HCT116 (cell line): ENCODE data around the gene ZNF423. TPM values are rescaled to one million over a fixed set of nuclear protein-coding genes. Genes with fewer than 3 reads are reported as not detected.

Source experiments
- ATAC-seq: fragments of 200-7000 bp; cut with Tn5 transposase; 2 replicates; pipeline ENCODE4 v1.9.1; 2020; ENCODE audit warnings: mild to moderate bottlenecking, moderate library complexity
- BruUV-seq: library from RNA; stranded (reverse); fragments of 400-500 nt; replicated peaks from 2 replicates; lab custom pipeline; 2021; lab: Mats Ljungman, UMichigan
- CTCF ChIA-PET: fragments of 300-600 bp; sonication (Branson Sonifier 250); formaldehyde crosslinking; loops from one replicate; lab custom pipeline; 2021; ENCODE audit warnings: antibody characterized with exemption; lab: Charles Lee
- POLR2A ChIA-PET: fragments of 300-600, 350-600 bp; sonication (Branson Sonifier 250); formaldehyde crosslinking; loops from one replicate; lab custom pipeline; 2021; ENCODE audit warnings: antibody characterized with exemption; lab: Charles Lee
- RAD21 ChIA-PET, 2 experiments: fragments of 300-600 bp; sonication (Branson Sonifier 250); formaldehyde crosslinking; loops; one replicate each; lab custom pipeline; 2023; ENCODE audit warnings: low total read pairs in 2 of 2; ENCODE audit not compliant: uncharacterized antibody in 2 of 2, unreplicated experiment in 2 of 2, low non-redundant PET in 1 of 2; lab: Charles Lee
- DNase-seq: peaks from one replicate; pipeline ENCODE4 v3.0.0-alpha.2; 2010; ENCODE audit warnings: low read depth, low spot score
- H2AFZ ChIP-seq: fragments of 200-600 bp; shearing (Covaris generic), sonication (generic); 2 replicates; pipeline ENCODE4 v1.6.1; 2017; ENCODE audit warnings: low read depth, mixed run types, mixed read lengths, antibody characterized with exemption, low read length; ENCODE audit not compliant: poor library complexity, severe bottlenecking
- H3K27ac ChIP-seq: 2 replicates; pipeline ENCODE4 v1.5.1; 2012; ENCODE audit warnings: low read depth, low read length
- H3K27me3 ChIP-seq: fragments of 200-600 bp; sonication (generic); 2 replicates; pipeline ENCODE4 v1.6.1; 2016; ENCODE audit warnings: mixed run types, low read length, mixed read lengths; ENCODE audit not compliant: insufficient read depth
- H3K36me3 ChIP-seq, 2 experiments: fragments of 200-500 bp in 1 of 2; fragments of 200-600 bp in 1 of 2; sonication (Bioruptor generic) in 1 of 2; sonication (generic) in 1 of 2; 2 replicates each; pipeline versions ENCODE4 v1.5.1 to v1.6.1; 2014 to 2016; ENCODE audit warnings: low read length in 2 of 2, inconsistent platforms in 1 of 2, mixed read lengths in 1 of 2, mixed run types in 1 of 2; ENCODE audit not compliant: insufficient read depth in 2 of 2, control insufficient read depth in 1 of 2
- H3K4me1 ChIP-seq, 2 experiments: fragments of 200-600 bp in 1 of 2; sonication (generic) in 1 of 2; 2 replicates each; pipeline versions ENCODE4 v1.5.1 to v1.6.1; 2012 to 2017; ENCODE audit warnings: low read length in 2 of 2, inconsistent platforms in 1 of 2, mild to moderate bottlenecking in 1 of 2, mixed read lengths in 1 of 2, mixed run types in 1 of 2, moderate library complexity in 1 of 2; ENCODE audit not compliant: insufficient read depth in 2 of 2, control insufficient read depth in 1 of 2
- H3K4me2 ChIP-seq: fragments of 200-600 bp; sonication (generic); 2 replicates; pipeline ENCODE4 v1.6.1; 2017; ENCODE audit warnings: mixed run types, low read length, mixed read lengths
- H3K4me3 ChIP-seq, 2 experiments: fragments of 200-600 bp in 1 of 2; sonication (generic) in 1 of 2; replicated peaks in 1 of 2; 2 replicates each; pipeline ENCODE4 v1.5.1; 2011 to 2016; ENCODE audit warnings: low read length in 2 of 2, control low read depth in 1 of 2, low read depth in 1 of 2, mild to moderate bottlenecking in 1 of 2, mixed read lengths in 1 of 2, mixed run types in 1 of 2
- H3K79me2 ChIP-seq: fragments of 200-600 bp; sonication (generic); 2 replicates; pipeline ENCODE4 v1.6.1; 2017; ENCODE audit warnings: mild to moderate bottlenecking, mixed run types, low read length, moderate library complexity, mixed read lengths; ENCODE audit not compliant: insufficient read depth
- H3K9ac ChIP-seq: fragments of 200-600 bp; sonication (generic); 2 replicates; pipeline ENCODE4 v1.6.1; 2016; ENCODE audit warnings: low read length, mixed read lengths
- H3K9me2 ChIP-seq: fragments of 200-600 bp; sonication (generic), shearing (Covaris generic); 2 replicates; pipeline ENCODE4 v1.6.1; 2017; ENCODE audit warnings: mixed run types, mild to moderate bottlenecking, moderate library complexity; ENCODE audit not compliant: insufficient read depth
- H3K9me3 ChIP-seq, 2 experiments: fragments of 200-500 bp in 1 of 2; fragments of 200-600 bp in 1 of 2; sonication (Bioruptor generic) in 1 of 2; sonication (generic) in 1 of 2; 2 replicates each; pipeline ENCODE4 v1.6.1; 2014 to 2017; ENCODE audit warnings: low read length in 2 of 2, mixed read lengths in 2 of 2, inconsistent platforms in 1 of 2, low read depth in 1 of 2, mild to moderate bottlenecking in 1 of 2, mixed run types in 1 of 2, moderate library complexity in 1 of 2; ENCODE audit not compliant: control insufficient read depth in 1 of 2, insufficient read depth in 1 of 2
- H4K20me1 ChIP-seq: fragments of 200-600 bp; sonication (generic), shearing (Covaris generic); 2 replicates; pipeline ENCODE4 v1.6.1; 2017; ENCODE audit warnings: mixed run types, mild to moderate bottlenecking, moderate library complexity; ENCODE audit not compliant: insufficient read depth
- ATF3 ChIP-seq: IDR thresholded peaks from 2 replicates; pipeline ENCODE4 v1.6.1; 2012
- CBX3 ChIP-seq: IDR thresholded peaks from 2 replicates; pipeline ENCODE4 v1.6.1; 2012; ENCODE audit warnings: low read depth
- CTCF ChIP-seq, 3 experiments: fragments of 200-600 bp in 1 of 3; sonication (generic) in 1 of 3; IDR thresholded peaks in 2 of 3; conservative IDR thresholded peaks in 1 of 3; 2 replicates each; pipeline ENCODE4 v1.5.1; 2012 to 2017; ENCODE audit warnings: low read depth in 2 of 3, low read length in 2 of 3, antibody characterized with exemption in 1 of 3, borderline replicate concordance in 1 of 3, control low read depth in 1 of 3, mild to moderate bottlenecking in 1 of 3, mixed read lengths in 1 of 3, mixed run types in 1 of 3, moderate library complexity in 1 of 3; ENCODE audit not compliant: insufficient read depth in 1 of 3
- ELF1 ChIP-seq: IDR thresholded peaks from 2 replicates; pipeline ENCODE4 v1.6.1; 2012; ENCODE audit warnings: low read depth, borderline replicate concordance
- EZH2phosphoT487 ChIP-seq: fragments of 200-600 bp; IDR thresholded peaks from 2 replicates; pipeline ENCODE4 v1.6.1; 2018; ENCODE audit warnings: antibody characterized with exemption, borderline replicate concordance
- FOSL1 ChIP-seq: IDR thresholded peaks from 2 replicates; pipeline ENCODE4 v1.6.1; 2012; ENCODE audit warnings: low read depth
- JUND ChIP-seq: IDR thresholded peaks from 2 replicates; pipeline ENCODE4 v1.6.1; 2012
- MAX ChIP-seq: IDR thresholded peaks from 2 replicates; pipeline ENCODE4 v1.6.1; 2012
- POLR2AphosphoS5 ChIP-seq: IDR thresholded peaks from 2 replicates; pipeline ENCODE4 v1.6.1; 2011; ENCODE audit warnings: mild to moderate bottlenecking, low read depth, low read length, moderate library complexity
- RAD21 ChIP-seq: IDR thresholded peaks from 2 replicates; pipeline ENCODE4 v1.6.1; 2012; ENCODE audit warnings: low read depth, mild to moderate bottlenecking
- SIN3A ChIP-seq: IDR thresholded peaks from 2 replicates; pipeline ENCODE4 v1.6.1; 2012; ENCODE audit warnings: low read depth
- SP1 ChIP-seq: IDR thresholded peaks from 2 replicates; pipeline ENCODE4 v1.6.1; 2012; ENCODE audit warnings: low read depth
- TCF7L2 ChIP-seq: IDR thresholded peaks from 2 replicates; pipeline ENCODE4 v1.7.0; 2011; ENCODE audit warnings: borderline replicate concordance, inconsistent platforms; ENCODE audit not compliant: insufficient read depth, insufficient read length; ENCODE audit errors: extremely low read depth
- YY1 ChIP-seq: IDR thresholded peaks from 2 replicates; pipeline ENCODE4 v1.6.1; 2011; ENCODE audit warnings: low read length, low read depth, moderate library complexity, mild to moderate bottlenecking; ENCODE audit not compliant: insufficient replicate concordance; ENCODE audit errors: extremely low read depth
- ZFX ChIP-seq: fragments of 450-650 bp; IDR thresholded peaks from 2 replicates; pipeline ENCODE4 v1.6.1; 2017
- ZNF274 ChIP-seq: fragments of 200-500 bp; sonication (Bioruptor generic); IDR thresholded peaks from 2 replicates; pipeline ENCODE4 v1.6.1; 2014; ENCODE audit warnings: mild to moderate bottlenecking, low read depth, low read length, inconsistent platforms
- intact Hi-C: fragments of 100-400 bp; cut with micrococcal nuclease; formaldehyde crosslinking; loops from 2 replicates; pipeline ENCODE4 v1.10.0; 2022
- total RNA-seq: library from RNA; stranded (reverse); gene quantifications from one replicate; pipeline ENCODE4 v1.2.1, GENCODE V29; 2021; ENCODE audit not compliant: unreplicated experiment
- TF ChIP-seq, protein P1 (sequence below): IDR thresholded peaks from 2 replicates; pipeline ENCODE4 v1.6.1; 2011; ENCODE audit warnings: mild to moderate bottlenecking, low read length, moderate library complexity; ENCODE audit not compliant: insufficient replicate concordance; ENCODE audit errors: extremely low read depth

Gene ZNF423
- total RNA-seq, 1 experiment from 2014 or later = 0.22 TPM

DNA sequence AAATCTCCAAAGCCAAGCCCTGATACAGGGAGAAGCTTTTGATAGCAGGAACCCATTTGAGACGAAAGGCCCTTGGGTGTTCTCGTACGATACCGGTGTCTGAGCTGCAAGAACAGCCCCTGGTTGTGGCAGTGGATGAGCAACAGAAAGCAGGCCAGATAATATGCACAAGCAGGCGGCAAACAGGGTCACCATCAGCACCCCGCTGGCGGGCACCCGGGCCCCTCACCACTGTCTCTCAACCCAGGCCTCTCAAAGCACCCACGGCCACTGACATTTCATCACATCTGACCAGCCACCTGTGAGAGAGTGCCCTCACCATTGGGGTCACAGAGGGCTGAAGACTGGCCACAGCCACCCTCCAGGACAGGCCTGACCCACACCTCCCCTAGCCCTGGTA lies 252.0 kb downstream of the ZNF423 start:
- ChIA-PET RAD21 (no interaction called here), POLR2A (no interaction called here)
- BruUV-seq = no TSS peak
- no peaks in the 10 kb centered on the region for H3K36me3 ChIP-seq
- no peaks in the 10 kb centered on the region for H3K79me2 ChIP-seq
- no peak overlapping the region for H2AFZ ChIP-seq
- DNase-seq = no peak
- no peaks in the 10 kb centered on the region for H3K4me1 ChIP-seq
- intact Hi-C loops = no loop called here
- no peak overlapping the region for H3K4me2 ChIP-seq
- H3K9ac ChIP-seq = no peak overlapping the region
- H3K9me2 ChIP-seq = no peaks in the 10 kb centered on the region
- TF ChIP-seq ATF3 = no peak
- TF ChIP-seq SIN3A = no peak
- TF ChIP-seq, all 23 proteins: peak for 0
- no peak for ATAC-seq
- Histone ChIP-seq H3K4me3 (no peak overlapping the region), H3K27ac (no peak overlapping the region), H3K9me3 (no peaks in the 10 kb centered on the region), H3K27me3 (peaks cover 39% of the 10 kb centered on the region), H4K20me1 (no peaks in the 10 kb centered on the region)
- CTCF ChIA-PET = no interaction called here

DNA sequence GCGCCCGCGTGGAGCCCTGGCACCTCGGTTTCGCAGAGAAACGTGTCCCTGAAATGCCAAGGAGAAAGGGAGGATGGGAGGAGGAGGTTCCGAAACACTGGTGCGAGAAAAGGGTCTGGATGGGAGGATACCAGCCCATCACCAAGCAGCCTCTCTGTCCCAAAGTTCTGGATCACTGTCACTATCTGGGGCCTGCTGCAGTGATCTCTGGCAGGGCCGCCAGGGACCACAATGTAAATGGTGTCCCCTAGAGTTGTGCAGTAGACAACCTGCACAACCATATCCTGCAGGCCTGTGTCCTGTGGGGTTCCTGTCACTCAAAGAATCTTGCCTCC lies 253.0 kb downstream of the ZNF423 start:
- DNase-seq (no peak), ATAC-seq (no peak)
- H3K9me2 ChIP-seq = no peaks in the 10 kb centered on the region
- no peak overlapping the region for H3K4me2 ChIP-seq
- H3K36me3 ChIP-seq = no peaks in the 10 kb centered on the region
- BruUV-seq = no TSS peak
- intact Hi-C loops = no loop called here
- no peaks in the 10 kb centered on the region for H3K9me3 ChIP-seq
- POLR2A ChIA-PET = no interaction called here
- no peaks in the 10 kb centered on the region for H3K79me2 ChIP-seq
- no peak for TF ChIP-seq TCF7L2
- no peak for TF ChIP-seq ZNF274
- TF ChIP-seq MAX = no peak
- TF ChIP-seq EZH2phosphoT487 = no peak
- TF ChIP-seq CBX3 = no peak
- TF ChIP-seq ATF3 = no peak
- no peak for TF ChIP-seq ELF1
- no peak for TF ChIP-seq FOSL1
- TF ChIP-seq RAD21 = no peak
- TF ChIP-seq YY1 = no peak
- TF ChIP-seq, protein P1, sequence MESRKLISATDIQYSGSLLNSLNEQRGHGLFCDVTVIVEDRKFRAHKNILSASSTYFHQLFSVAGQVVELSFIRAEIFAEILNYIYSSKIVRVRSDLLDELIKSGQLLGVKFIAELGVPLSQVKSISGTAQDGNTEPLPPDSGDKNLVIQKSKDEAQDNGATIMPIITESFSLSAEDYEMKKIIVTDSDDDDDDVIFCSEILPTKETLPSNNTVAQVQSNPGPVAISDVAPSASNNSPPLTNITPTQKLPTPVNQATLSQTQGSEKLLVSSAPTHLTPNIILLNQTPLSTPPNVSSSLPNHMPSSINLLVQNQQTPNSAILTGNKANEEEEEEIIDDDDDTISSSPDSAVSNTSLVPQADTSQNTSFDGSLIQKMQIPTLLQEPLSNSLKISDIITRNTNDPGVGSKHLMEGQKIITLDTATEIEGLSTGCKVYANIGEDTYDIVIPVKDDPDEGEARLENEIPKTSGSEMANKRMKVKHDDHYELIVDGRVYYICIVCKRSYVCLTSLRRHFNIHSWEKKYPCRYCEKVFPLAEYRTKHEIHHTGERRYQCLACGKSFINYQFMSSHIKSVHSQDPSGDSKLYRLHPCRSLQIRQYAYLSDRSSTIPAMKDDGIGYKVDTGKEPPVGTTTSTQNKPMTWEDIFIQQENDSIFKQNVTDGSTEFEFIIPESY = no peak
- no peak for TF ChIP-seq CTCF (IDR thresholded peaks at IDR 0.05 in 2 of 3, conservative IDR thresholded peaks at IDR 0.05 in 1 of 3; ENCODE audit: borderline replicate concordance in 1 of 3, insufficient read depth in 1 of 3, low read depth in 2 of 3, low read length in 2 of 3)
- no peak for TF ChIP-seq ZFX
- no peak for TF ChIP-seq POLR2AphosphoS5
- no peak for TF ChIP-seq JUND
- TF ChIP-seq SP1 = no peak
- H3K27ac ChIP-seq = no peak overlapping the region
- no peak overlapping the region for H3K9ac ChIP-seq
- RAD21 ChIA-PET = no interaction called here
- H4K20me1 ChIP-seq = no peaks in the 10 kb centered on the region
- peaks cover 46% of the 10 kb centered on the region for H3K27me3 ChIP-seq
- H3K4me1 ChIP-seq = no peaks in the 10 kb centered on the region
- H3K4me3 ChIP-seq = no peak overlapping the region
- CTCF ChIA-PET = no interaction called here
- no peak overlapping the region for H2AFZ ChIP-seq
